Osteocyte (in vitro differentiated cells): ENCODE data around the gene KCNT1. TPM values are rescaled to one million over a fixed set of nuclear protein-coding genes. Genes with fewer than 3 reads are reported as not detected.

Experiments
- DNase-seq: peaks from one replicate; pipeline ENCODE4 v3.0.0; 2021; ENCODE audit warnings: mixed read lengths; ENCODE audit not compliant: unreplicated experiment; ENCODE audit errors: extremely low spot score
- H3K27ac Mint-ChIP-seq: one replicate; pipeline ENCODE4 v1.8.0; 2021; ENCODE audit warnings: mild to moderate bottlenecking, mixed read lengths; ENCODE audit not compliant: unreplicated experiment
- H3K27me3 Mint-ChIP-seq: one replicate; pipeline ENCODE4 v1.8.0; 2021; ENCODE audit warnings: mixed read lengths; ENCODE audit not compliant: unreplicated experiment
- H3K36me3 Mint-ChIP-seq: one replicate; pipeline ENCODE4 v1.8.0; 2021; ENCODE audit warnings: mixed read lengths; ENCODE audit not compliant: unreplicated experiment
- H3K4me1 Mint-ChIP-seq: one replicate; pipeline ENCODE4 v1.8.0; 2021; ENCODE audit warnings: mixed read lengths; ENCODE audit not compliant: unreplicated experiment
- H3K4me3 Mint-ChIP-seq: one replicate; pipeline ENCODE4 v1.8.0; 2021; ENCODE audit warnings: mild to moderate bottlenecking, moderate library complexity, mixed read lengths; ENCODE audit not compliant: unreplicated experiment
- H3K9me3 Mint-ChIP-seq: one replicate; pipeline ENCODE4 v1.8.0; 2021; ENCODE audit warnings: mixed read lengths; ENCODE audit not compliant: unreplicated experiment
- CTCF ChIP-seq: fragments of 200-600 bp; sonication (generic); IDR thresholded peaks from 2 replicates; pipeline ENCODE4 v1.5.0; 2021; ENCODE audit warnings: antibody characterized with exemption, mild to moderate bottlenecking, moderate library complexity
- total RNA-seq: library from RNA; stranded (reverse); gene quantifications from 2 replicates; pipeline ENCODE4 v1.2.1, GENCODE V29; 2021

The KCNT1 gene
- total RNA-seq, 1 donor from 2014 or later: not detected

- no peak overlapping the region for H3K4me3 Mint-ChIP-seq
- H3K4me1 Mint-ChIP-seq: peaks cover 16% of the 10 kb centered on the region
- no peak for DNase-seq
- H3K27ac Mint-ChIP-seq: no peak overlapping the region
- no peaks in the 10 kb centered on the region for H3K9me3 Mint-ChIP-seq
- H3K27me3 Mint-ChIP-seq: no peaks in the 10 kb centered on the region
- H3K36me3 Mint-ChIP-seq: peaks cover 16% of the 10 kb centered on the region
- no peak for TF ChIP-seq CTCF
These were observed 103.5 kb downstream of the KCNT1 start for GRCh38 chr9:135805422-135806022.

GRCh38 chr9:135809166-135809565 is 107.2 kb downstream of the KCNT1 start:
- DNase-seq: no peak
- no peaks in the 10 kb centered on the region for H3K9me3 Mint-ChIP-seq
- H3K4me3 Mint-ChIP-seq: no peak overlapping the region
- H3K27ac Mint-ChIP-seq: no peak overlapping the region
- H3K27me3 Mint-ChIP-seq: no peaks in the 10 kb centered on the region
- no peak for TF ChIP-seq CTCF
- peaks cover 43% of the 10 kb centered on the region for H3K36me3 Mint-ChIP-seq
- H3K4me1 Mint-ChIP-seq: peaks cover 16% of the 10 kb centered on the region

- no peak for DNase-seq
- Mint-ChIP-seq H3K4me3 (no peak overlapping the region), H3K4me1 (peaks cover 5% of the 10 kb centered on the region), H3K9me3 (no peaks in the 10 kb centered on the region), H3K36me3 (peaks cover 50% of the 10 kb centered on the region), H3K27me3 (no peaks in the 10 kb centered on the region), H3K27ac (no peak overlapping the region)
- no peak for TF ChIP-seq CTCF
These were observed 109.0 kb downstream of the KCNT1 start for GRCh38 chr9:135810806-135811575.

- Mint-ChIP-seq H3K4me1 (peaks cover 3% of the 10 kb centered on the region), H3K27me3 (no peaks in the 10 kb centered on the region), H3K36me3 (peaks cover 56% of the 10 kb centered on the region), H3K9me3 (no peaks in the 10 kb centered on the region), H3K27ac (no peak overlapping the region), H3K4me3 (no peak overlapping the region)
- DNase-seq: no peak
- no peak for TF ChIP-seq CTCF
These were observed 109.8 kb downstream of the KCNT1 start for GRCh38 chr9:135811801-135812200.

GRCh38 chr9:135812961-135813360 is 111.0 kb downstream of the KCNT1 start:
- TF ChIP-seq CTCF: no peak
- peaks cover 56% of the 10 kb centered on the region for H3K36me3 Mint-ChIP-seq
- no peak for DNase-seq
- H3K9me3 Mint-ChIP-seq: no peaks in the 10 kb centered on the region
- H3K27ac Mint-ChIP-seq: no peak overlapping the region
- peaks cover 3% of the 10 kb centered on the region for H3K4me1 Mint-ChIP-seq
- H3K4me3 Mint-ChIP-seq: no peak overlapping the region
- no peaks in the 10 kb centered on the region for H3K27me3 Mint-ChIP-seq
